Fibroblast of lung (primary cell): ENCODE results near the gene HAL.

Source experiments
- EZH2 ChIP-seq: IDR thresholded peaks from 2 replicates; pipeline ENCODE4 v1.5.1; 2012; ENCODE audit warnings: low read length, control low read depth, mild to moderate bottlenecking; ENCODE audit errors: missing control alignments
- TF ChIP-seq, protein P1 (sequence below), 2 donors: IDR thresholded peaks in 1 of 2; conservative IDR thresholded peaks in 1 of 2; 1 replicate in 1 of 2; 2 replicates in 1 of 2; pipeline ENCODE4 v1.5.1; 2011 to 2012; ENCODE audit warnings: low read length in 2 of 2, control low read depth in 1 of 2, inconsistent platforms in 1 of 2, low read depth in 1 of 2, mild to moderate bottlenecking in 1 of 2

DNA sequence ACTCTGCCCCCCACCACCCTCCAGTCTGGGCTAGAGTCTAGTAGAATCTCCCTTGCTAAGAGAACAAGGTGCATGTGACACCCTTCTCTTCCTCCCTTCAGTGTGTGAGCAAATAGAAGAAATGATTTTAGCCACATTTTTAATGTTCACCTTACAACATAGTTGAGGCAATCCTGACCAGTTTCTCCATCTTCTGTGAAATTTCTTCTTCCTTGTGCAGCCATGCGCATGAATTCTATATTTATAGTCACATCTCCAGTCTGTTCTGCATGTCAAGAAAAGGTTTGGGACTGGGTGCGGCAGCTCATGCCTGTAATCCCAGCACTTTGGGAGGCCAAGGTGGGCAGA, 48.8 kb upstream of the HAL start:
- TF ChIP-seq, protein P1, sequence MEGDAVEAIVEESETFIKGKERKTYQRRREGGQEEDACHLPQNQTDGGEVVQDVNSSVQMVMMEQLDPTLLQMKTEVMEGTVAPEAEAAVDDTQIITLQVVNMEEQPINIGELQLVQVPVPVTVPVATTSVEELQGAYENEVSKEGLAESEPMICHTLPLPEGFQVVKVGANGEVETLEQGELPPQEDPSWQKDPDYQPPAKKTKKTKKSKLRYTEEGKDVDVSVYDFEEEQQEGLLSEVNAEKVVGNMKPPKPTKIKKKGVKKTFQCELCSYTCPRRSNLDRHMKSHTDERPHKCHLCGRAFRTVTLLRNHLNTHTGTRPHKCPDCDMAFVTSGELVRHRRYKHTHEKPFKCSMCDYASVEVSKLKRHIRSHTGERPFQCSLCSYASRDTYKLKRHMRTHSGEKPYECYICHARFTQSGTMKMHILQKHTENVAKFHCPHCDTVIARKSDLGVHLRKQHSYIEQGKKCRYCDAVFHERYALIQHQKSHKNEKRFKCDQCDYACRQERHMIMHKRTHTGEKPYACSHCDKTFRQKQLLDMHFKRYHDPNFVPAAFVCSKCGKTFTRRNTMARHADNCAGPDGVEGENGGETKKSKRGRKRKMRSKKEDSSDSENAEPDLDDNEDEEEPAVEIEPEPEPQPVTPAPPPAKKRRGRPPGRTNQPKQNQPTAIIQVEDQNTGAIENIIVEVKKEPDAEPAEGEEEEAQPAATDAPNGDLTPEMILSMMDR (conservative IDR thresholded peaks at IDR 0.05 in 1 of 2, IDR thresholded peaks at IDR 0.05 in 1 of 2; ENCODE audit: low read depth in 1 of 2, low read length in 2 of 2), result no peak
- no peak for TF ChIP-seq EZH2
